Naive thymus-derived CD8-positive, alpha-beta T cell (primary cell): ENCODE results near the gene MAGI2. TPM values are rescaled to one million over a fixed set of nuclear protein-coding genes. Genes with fewer than 3 reads are reported as not detected.
"Not testable (repeated sequence)": the region's sequence is repeated elsewhere in the genome, so short reads cannot be mapped to it uniquely, and the experiment has no call there.

Experiments
- ATAC-seq, 2 donors: fragments of 150-1000 bp; cut with Tn5 transposase in 1 of 2; sonication (Bioruptor Pico), chemical (Tn5 transposase) in 1 of 2; 1 replicate in 1 of 2; 2 replicates in 1 of 2; pipeline ENCODE4 v1.10.0; 2021; ENCODE audit warnings: mild to moderate bottlenecking in 2 of 2, moderate library complexity in 2 of 2
- POLR2A ChIA-PET: fragments of 350-600 bp; sonication (Branson Sonifier 250); formaldehyde crosslinking; loops from one replicate; lab custom pipeline; 2021; ENCODE audit warnings: antibody characterized with exemption; lab: Charles Lee
- DNase-seq, 10 donors: peaks; one replicate each; pipeline versions ENCODE4 v3.0.0 to v3.0.0-alpha.2; 2020 to 2022
- H3K27ac Mint-ChIP-seq, 10 donors: one replicate each; pipeline ENCODE4 v1.8.0; 2020 to 2022; ENCODE audit warnings: mild to moderate bottlenecking in 10 of 10, mixed read lengths in 10 of 10, moderate library complexity in 4 of 10, inconsistent platforms in 1 of 10
- H3K27me3 Mint-ChIP-seq, 5 donors: one replicate each; pipeline ENCODE4 v1.8.0; 2021 to 2022; ENCODE audit warnings: mixed read lengths in 5 of 5
- H3K36me3 Mint-ChIP-seq, 3 donors: one replicate each; pipeline ENCODE4 v1.8.0; 2020 to 2022; ENCODE audit warnings: mixed read lengths in 3 of 3, mild to moderate bottlenecking in 2 of 3, inconsistent platforms in 1 of 3
- H3K4me1 Mint-ChIP-seq, 4 donors: one replicate each; pipeline ENCODE4 v1.8.0; 2021 to 2022; ENCODE audit warnings: mixed read lengths in 4 of 4
- H3K4me3 Mint-ChIP-seq, 10 donors: one replicate each; pipeline ENCODE4 v1.8.0; 2020 to 2022; ENCODE audit warnings: mild to moderate bottlenecking in 10 of 10, mixed read lengths in 10 of 10, moderate library complexity in 6 of 10, inconsistent platforms in 1 of 10
- H3K9me3 Mint-ChIP-seq, 9 donors: one replicate each; pipeline ENCODE4 v1.8.0; 2020 to 2022; ENCODE audit warnings: mixed read lengths in 9 of 9, mild to moderate bottlenecking in 3 of 9, inconsistent platforms in 1 of 9, moderate library complexity in 1 of 9
- polyA plus RNA-seq, 3 donors: library from polyadenylated mRNA; unstranded; fragments of 300-500 nt; fragmentation: Illumina TruSeq; gene quantifications; one replicate each; pipeline ENCODE4 v1.2.3, GENCODE V29; 2021
- total RNA-seq, 8 experiments: library from RNA in 2 of 8; stranded (reverse) in 2 of 8; gene quantifications; one replicate each; pipeline ENCODE4 v1.2.3 and lab custom pipeline; 2021 to 2026

MAGI2 gene
- total and polyA plus RNA-seq, 5 experiments from 2014 or later: 0.02 to 0.65 (median 0.37) TPM; not detected in 1

GRCh38 chr7:79462390-79462789 is 8.9 kb upstream of the MAGI2 start:
- Mint-ChIP-seq H3K27me3 (peaks cover 0 to 4% (median 0%) of the 10 kb centered on the region in 5 donors), H3K4me1 (no peaks in the 10 kb centered on the region), H3K27ac (no peak overlapping the region), H3K36me3 (no peaks in the 10 kb centered on the region), H3K9me3 (no peaks in the 10 kb centered on the region), H3K4me3 (no peak overlapping the region)
- no peak for DNase-seq
- POLR2A ChIA-PET: no interaction called here
- no peak for ATAC-seq

GRCh38 chr7:79461660-79462059 is 8.2 kb upstream of the MAGI2 start:
- Mint-ChIP-seq H3K27me3 (peaks cover 0 to 4% (median 0%) of the 10 kb centered on the region in 5 donors), H3K4me3 (no peak overlapping the region), H3K9me3 (no peaks in the 10 kb centered on the region), H3K27ac (no peak overlapping the region), H3K36me3 (no peaks in the 10 kb centered on the region), H3K4me1 (no peaks in the 10 kb centered on the region)
- ATAC-seq (no peak), DNase-seq (no peak)
- POLR2A ChIA-PET: no interaction called here

GRCh38 chr7:79459381-79459780 is 5.9 kb upstream of the MAGI2 start:
- POLR2A ChIA-PET: no interaction called here
- no peak for DNase-seq
- Mint-ChIP-seq H3K4me1 (peaks cover 0 to 5% (median 1%) of the 10 kb centered on the region in 4 donors), H3K9me3 (no peaks in the 10 kb centered on the region), H3K36me3 (no peaks in the 10 kb centered on the region), H3K4me3 (no peak overlapping the region), H3K27ac (no peak overlapping the region), H3K27me3 (peaks cover 0 to 11% (median 8%) of the 10 kb centered on the region in 5 donors)
- ATAC-seq: no peak

- DNase-seq: no peak
- Mint-ChIP-seq H3K36me3 (no peaks in the 10 kb centered on the region), H3K4me3 (no peak overlapping the region), H3K27ac (no peak overlapping the region), H3K4me1 (peaks cover 0 to 9% (median 2%) of the 10 kb centered on the region in 4 donors), H3K9me3 (peaks cover 0 to 2% (median 0%) of the 10 kb centered on the region in 9 donors), H3K27me3 (peaks cover 0 to 15% (median 12%) of the 10 kb centered on the region in 5 donors)
- POLR2A ChIA-PET: no interaction called here
- ATAC-seq: no peak
These were observed 5.3 kb upstream of the MAGI2 start for GRCh38 chr7:79458796-79459195.

- no peaks in the 10 kb centered on the region for H3K36me3 Mint-ChIP-seq
- H3K27me3 Mint-ChIP-seq: peaks cover 6 to 47% (median 33%) of the 10 kb centered on the region in 5 donors
- ATAC-seq (no peak), DNase-seq (no peak)
- POLR2A ChIA-PET: no interaction called here
- no peak overlapping the region for H3K27ac Mint-ChIP-seq
- H3K4me1 Mint-ChIP-seq: peaks cover 15 to 32% (median 21%) of the 10 kb centered on the region in 4 donors
- peaks cover 0 to 9% (median 0%) of the 10 kb centered on the region in 9 donors for H3K9me3 Mint-ChIP-seq
- peak overlapping the region in 2 of 10 donors; percentile 60 to 94 for H3K4me3 Mint-ChIP-seq
These were observed 1.8 kb upstream of the MAGI2 start for GRCh38 chr7:79455173-79455790.

- peak overlapping the region in 5 of 10 donors; percentile 43 to 77 (median 46) for H3K27ac Mint-ChIP-seq
- H3K9me3 Mint-ChIP-seq: peaks cover 0 to 9% (median 0%) of the 10 kb centered on the region in 9 donors
- H3K36me3 Mint-ChIP-seq: no peaks in the 10 kb centered on the region
- ATAC-seq (no peak), DNase-seq (peak in 2 of 10 donors; percentile 3 to 8)
- H3K27me3 Mint-ChIP-seq: peaks cover 6 to 48% (median 33%) of the 10 kb centered on the region in 5 donors
- POLR2A ChIA-PET: no interaction called here
- peaks cover 15 to 32% (median 21%) of the 10 kb centered on the region in 4 donors for H3K4me1 Mint-ChIP-seq
- peak overlapping the region; percentile 46 to 96 (median 92) for H3K4me3 Mint-ChIP-seq
These were observed 994 bp upstream of the MAGI2 start for GRCh38 chr7:79454361-79454960.

- H3K36me3 Mint-ChIP-seq: no peaks in the 10 kb centered on the region
- ATAC-seq (no peak), DNase-seq (no peak)
- peak overlapping the region in 8 of 10 donors; percentile 52 to 95 (median 91) for H3K27ac Mint-ChIP-seq
- peaks cover 0 to 11% (median 0%) of the 10 kb centered on the region in 9 donors for H3K9me3 Mint-ChIP-seq
- POLR2A ChIA-PET: interaction anchor here (0.6 to 0.7 kb wide), 2 partner anchors 95 to 457 kb away, joined by 3 to 6 read pairs; no protein-coding TSS in a partner anchor
- H3K4me1 Mint-ChIP-seq: peaks cover 15 to 32% (median 21%) of the 10 kb centered on the region in 4 donors
- peaks cover 6 to 48% (median 33%) of the 10 kb centered on the region in 5 donors for H3K27me3 Mint-ChIP-seq
- peak overlapping the region; percentile 82 to 96 (median 92) for H3K4me3 Mint-ChIP-seq
These were observed 255 bp downstream of the MAGI2 start for GRCh38 chr7:79453266-79453557.

GRCh38 chr7:79452495-79453265 is 787 bp downstream of the MAGI2 start:
- H3K4me3 Mint-ChIP-seq: peak overlapping the region; percentile 82 to 96 (median 92)
- no peaks in the 10 kb centered on the region for H3K36me3 Mint-ChIP-seq
- DNase-seq: peak in 4 of 10 donors; percentile 11 to 65 (median 23)
- H3K27ac Mint-ChIP-seq: peak overlapping the region; percentile 12 to 96 (median 89)
- H3K27me3 Mint-ChIP-seq: peaks cover 6 to 48% (median 33%) of the 10 kb centered on the region in 5 donors
- peaks cover 0 to 11% (median 0%) of the 10 kb centered on the region in 9 donors for H3K9me3 Mint-ChIP-seq
- ATAC-seq: peak; percentile 22 to 24
- POLR2A ChIA-PET: interaction anchor here (0.6 to 0.7 kb wide), 2 partner anchors 95 to 457 kb away, joined by 3 to 6 read pairs; no protein-coding TSS in a partner anchor
- peaks cover 15 to 32% (median 21%) of the 10 kb centered on the region in 4 donors for H3K4me1 Mint-ChIP-seq

GRCh38 chr7:79452032-79452494 is 1.4 kb downstream of the MAGI2 start:
- H3K36me3 Mint-ChIP-seq: no peaks in the 10 kb centered on the region
- peak; percentile 81 to 82 for ATAC-seq
- H3K27me3 Mint-ChIP-seq: peaks cover 6 to 48% (median 33%) of the 10 kb centered on the region in 5 donors
- H3K27ac Mint-ChIP-seq: peak overlapping the region; percentile 41 to 96 (median 86)
- peak overlapping the region; percentile 82 to 96 (median 92) for H3K4me3 Mint-ChIP-seq
- H3K4me1 Mint-ChIP-seq: peaks cover 15 to 32% (median 21%) of the 10 kb centered on the region in 4 donors
- peaks cover 0 to 11% (median 0%) of the 10 kb centered on the region in 9 donors for H3K9me3 Mint-ChIP-seq
- POLR2A ChIA-PET: no interaction called here
- peak in 8 of 10 donors; percentile 23 to 76 (median 58) for DNase-seq

GRCh38 chr7:79451580-79451979 is 1.9 kb downstream of the MAGI2 start:
- H3K27ac Mint-ChIP-seq: peak overlapping the region in 8 of 10 donors; percentile 68 to 96 (median 92)
- peak in 1 of 2 donors; percentile 25 for ATAC-seq
- peaks cover 15 to 32% (median 21%) of the 10 kb centered on the region in 4 donors for H3K4me1 Mint-ChIP-seq
- H3K27me3 Mint-ChIP-seq: peaks cover 6 to 48% (median 33%) of the 10 kb centered on the region in 5 donors
- POLR2A ChIA-PET: no interaction called here
- DNase-seq: peak in 1 of 10 donors; percentile 1
- H3K36me3 Mint-ChIP-seq: no peaks in the 10 kb centered on the region
- H3K9me3 Mint-ChIP-seq: peaks cover 0 to 11% (median 0%) of the 10 kb centered on the region in 9 donors
- peak overlapping the region; percentile 82 to 96 (median 92) for H3K4me3 Mint-ChIP-seq

- DNase-seq, H3K27ac Mint-ChIP-seq, H3K27me3 Mint-ChIP-seq, H3K9me3 Mint-ChIP-seq, H3K4me3 Mint-ChIP-seq, H3K4me1 Mint-ChIP-seq, ATAC-seq, H3K36me3 Mint-ChIP-seq: not testable (repeated sequence)
- POLR2A ChIA-PET: interaction anchor here (0.7 kb wide), 1 partner anchor 44 kb away, joined by 3 read pairs; no protein-coding TSS in a partner anchor
These were observed 10.7 kb downstream of the MAGI2 start for GRCh38 chr7:79442766-79443165.

- Mint-ChIP-seq H3K4me3 (no peak overlapping the region), H3K36me3 (no peaks in the 10 kb centered on the region), H3K27ac (no peak overlapping the region), H3K27me3 (peaks cover 2 to 14% (median 11%) of the 10 kb centered on the region in 5 donors), H3K9me3 (no peaks in the 10 kb centered on the region), H3K4me1 (no peaks in the 10 kb centered on the region)
- no peak for ATAC-seq
- DNase-seq: no peak
- POLR2A ChIA-PET: no interaction called here
These were observed 17.1 kb downstream of the MAGI2 start for GRCh38 chr7:79436378-79436777.
